Mesenchymal stem cell (in vitro differentiated cells and primary cell): ENCODE measurements around the gene MAU2.

ENCODE experiments used
- DNase-seq: peaks from one replicate; pipeline ENCODE4 v3.0.0-alpha.2; 2013
- H2AFZ ChIP-seq: one replicate; pipeline ENCODE4 v1.6.1; 2013; ENCODE audit warnings: low read depth, mild to moderate bottlenecking, control low read depth, inconsistent platforms, low read length, moderate library complexity
- H2AK5ac ChIP-seq: 2 replicates; pipeline ENCODE4 v1.6.1; 2013; ENCODE audit warnings: low read length, moderate library complexity, mild to moderate bottlenecking, inconsistent platforms; ENCODE audit not compliant: severe bottlenecking
- H2BK120ac ChIP-seq: one replicate; pipeline ENCODE4 v1.6.1; 2013; ENCODE audit warnings: low read depth, mild to moderate bottlenecking, inconsistent platforms, low read length, moderate library complexity
- H2BK12ac ChIP-seq, 2 experiments: one replicate each; pipeline ENCODE4 v1.6.1; 2013; ENCODE audit warnings: inconsistent platforms in 2 of 2, low read length in 2 of 2, mild to moderate bottlenecking in 2 of 2, moderate library complexity in 2 of 2, control low read depth in 1 of 2
- H2BK15ac ChIP-seq: one replicate; pipeline ENCODE4 v1.6.1; 2013; ENCODE audit warnings: mild to moderate bottlenecking, low read depth, inconsistent platforms; ENCODE audit not compliant: poor library complexity, severe bottlenecking
- H2BK5ac ChIP-seq: 2 replicates; pipeline ENCODE4 v1.6.1; 2013; ENCODE audit warnings: low read depth, mild to moderate bottlenecking, low read length, control low read depth, inconsistent platforms; ENCODE audit not compliant: poor library complexity, severe bottlenecking
- H3K14ac ChIP-seq, 2 experiments: one replicate each; pipeline ENCODE4 v1.6.1; 2013; ENCODE audit warnings: inconsistent platforms in 2 of 2, low read length in 2 of 2, control low read depth in 1 of 2, mild to moderate bottlenecking in 1 of 2, moderate library complexity in 1 of 2
- H3K18ac ChIP-seq, 2 experiments: one replicate each; pipeline ENCODE4 v1.6.1; 2013; ENCODE audit warnings: inconsistent platforms in 2 of 2, low read length in 2 of 2, control low read depth in 1 of 2, low read depth in 1 of 2, mild to moderate bottlenecking in 1 of 2
- H3K23ac ChIP-seq, 2 experiments: one replicate each; pipeline ENCODE4 v1.6.1; 2013; ENCODE audit warnings: inconsistent platforms in 2 of 2, low read length in 2 of 2, mild to moderate bottlenecking in 2 of 2, moderate library complexity in 2 of 2, control low read depth in 1 of 2
- H3K27ac ChIP-seq: 2 replicates; pipeline ENCODE4 v1.5.1; 2013; ENCODE audit warnings: mild to moderate bottlenecking, moderate library complexity, low read length, control low read depth, inconsistent platforms; ENCODE audit not compliant: poor library complexity, severe bottlenecking
- H3K27me3 ChIP-seq, 2 experiments: 2 replicates each; pipeline versions ENCODE4 v1.6.1 to v1.7.0; 2013; ENCODE audit warnings: low read length in 2 of 2, mild to moderate bottlenecking in 2 of 2, moderate library complexity in 2 of 2, control low read depth in 1 of 2, inconsistent platforms in 1 of 2; ENCODE audit not compliant: control insufficient read depth in 1 of 2, insufficient read depth in 1 of 2
- H3K36me3 ChIP-seq, 2 experiments: 2 replicates each; pipeline versions ENCODE4 v1.6.1 to v1.7.0; 2013; ENCODE audit warnings: low read length in 2 of 2, control low read depth in 1 of 2, inconsistent platforms in 1 of 2, low read depth in 1 of 2, mild to moderate bottlenecking in 1 of 2; ENCODE audit not compliant: insufficient read depth in 2 of 2, control insufficient read depth in 1 of 2
- H3K4ac ChIP-seq, 2 experiments: one replicate each; pipeline ENCODE4 v1.6.1; 2013; ENCODE audit warnings: inconsistent platforms in 2 of 2, low read length in 2 of 2, mild to moderate bottlenecking in 2 of 2, moderate library complexity in 2 of 2, control low read depth in 1 of 2, low read depth in 1 of 2
- H3K4me1 ChIP-seq: 2 replicates; pipeline ENCODE4 v1.6.1; 2013; ENCODE audit warnings: low read depth, low read length, control low read depth; ENCODE audit not compliant: control insufficient read depth, insufficient read depth
- H3K4me2 ChIP-seq: 2 replicates; pipeline ENCODE4 v1.6.1; 2013; ENCODE audit warnings: low read length, mild to moderate bottlenecking, inconsistent platforms; ENCODE audit not compliant: poor library complexity, severe bottlenecking
- H3K4me3 ChIP-seq, 2 experiments: 2 replicates each; pipeline versions ENCODE4 v1.5.1 to v1.7.0; 2013; ENCODE audit warnings: low read length in 2 of 2, mild to moderate bottlenecking in 2 of 2, control low read depth in 1 of 2, low read depth in 1 of 2; ENCODE audit not compliant: insufficient read depth in 1 of 2
- H3K79me1 ChIP-seq: replicated peaks from 2 replicates; pipeline ENCODE4 v1.6.1; 2013; ENCODE audit warnings: mild to moderate bottlenecking, control low read depth, low read length, inconsistent platforms; ENCODE audit not compliant: poor library complexity, severe bottlenecking
- H3K9ac ChIP-seq: 2 replicates; pipeline ENCODE4 v1.7.0; 2013; ENCODE audit warnings: mild to moderate bottlenecking, low read length, moderate library complexity
- H3K9me3 ChIP-seq: 2 replicates; pipeline ENCODE4 v1.7.0; 2013; ENCODE audit warnings: mild to moderate bottlenecking, low read length; ENCODE audit not compliant: control insufficient read depth
- H4K8ac ChIP-seq: one replicate; pipeline ENCODE4 v1.6.1; 2013; ENCODE audit warnings: inconsistent platforms, mild to moderate bottlenecking, low read length, moderate library complexity
- H4K91ac ChIP-seq: one replicate; pipeline ENCODE4 v1.6.1; 2013; ENCODE audit warnings: mild to moderate bottlenecking, low read length, inconsistent platforms
- WGBS: methylation state at CpG from one replicate; pipeline ENCODE4 v1.1.7; 2013; ENCODE audit warnings: mixed read lengths; 5-methylcytosine and 5-hydroxymethylcytosine counted together

MAU2 gene

GRCh38 chr19:19361075-19361594 is 40.5 kb downstream of the MAU2 start:
- Histone ChIP-seq H3K18ac (no peak overlapping the region), H3K4ac (no peak overlapping the region), H2AK5ac (no peak overlapping the region), H3K79me1 (no peaks in the 10 kb centered on the region), H4K8ac (no peak overlapping the region), H2BK5ac (no peak overlapping the region), H3K14ac (no peak overlapping the region), H3K4me1 (no peaks in the 10 kb centered on the region), H3K27me3 (no peaks in the 10 kb centered on the region), H3K36me3 (peaks cover 25 to 26% of the 10 kb centered on the region in 2 experiments), H2AFZ (no peak overlapping the region), H2BK120ac (no peak overlapping the region), H2BK12ac (no peak overlapping the region), H3K4me2 (no peak overlapping the region), H2BK15ac (no peak overlapping the region), H3K9ac (peak overlapping the region; percentile 53), H3K27ac (no peak overlapping the region), H3K9me3 (no peaks in the 10 kb centered on the region), H3K23ac (no peak overlapping the region), H4K91ac (no peak overlapping the region), H3K4me3 (peak overlapping the region in 1 of 2 experiments; percentile 23)
- DNase-seq = peak; percentile 88
- 38% methylated on average over 14 of the region's 14 CpGs for WGBS

- H2AK5ac ChIP-seq = no peak overlapping the region
- DNase-seq = no peak
- H2BK5ac ChIP-seq = no peak overlapping the region
- no peak overlapping the region for H3K4me2 ChIP-seq
- no peak overlapping the region for H3K4me3 ChIP-seq
- H3K4ac ChIP-seq = no peak overlapping the region
- no peak overlapping the region for H3K18ac ChIP-seq
- no peak overlapping the region for H3K27ac ChIP-seq
- no peak overlapping the region for H4K8ac ChIP-seq
- WGBS = 76% methylated on average over 4 of the region's 4 CpGs
- no peak overlapping the region for H3K23ac ChIP-seq
- no peak overlapping the region for H2BK120ac ChIP-seq
- H4K91ac ChIP-seq = no peak overlapping the region
- H2AFZ ChIP-seq = no peak overlapping the region
- no peak overlapping the region for H3K9ac ChIP-seq
- H3K14ac ChIP-seq = no peak overlapping the region
- no peaks in the 10 kb centered on the region for H3K27me3 ChIP-seq
- peaks cover 3% of the 10 kb centered on the region for H3K4me1 ChIP-seq
- no peak overlapping the region for H2BK15ac ChIP-seq
- no peaks in the 10 kb centered on the region for H3K79me1 ChIP-seq
- peaks cover 15 to 16% of the 10 kb centered on the region in 2 experiments for H3K36me3 ChIP-seq
- no peak overlapping the region for H2BK12ac ChIP-seq
- H3K9me3 ChIP-seq = no peaks in the 10 kb centered on the region
Observed at GRCh38 chr19:19362075-19362474, 41.4 kb downstream of the MAU2 start.

- 60% methylated on average over 15 of the region's 18 CpGs for WGBS
- H3K4me3 ChIP-seq = no peak overlapping the region
- no peak overlapping the region for H2AK5ac ChIP-seq
- H3K4me1 ChIP-seq = peaks cover 3% of the 10 kb centered on the region
- peak overlapping the region in 1 of 2 experiments; percentile 77 for H2BK12ac ChIP-seq
- peak overlapping the region in 1 of 2 experiments; percentile 20 for H3K14ac ChIP-seq
- peak overlapping the region in 1 of 2 experiments; percentile 92 for H3K4ac ChIP-seq
- DNase-seq = peak; percentile 77
- no peak overlapping the region for H2BK5ac ChIP-seq
- peak overlapping the region; percentile 100 for H2AFZ ChIP-seq
- peak overlapping the region; percentile 93 for H4K8ac ChIP-seq
- no peaks in the 10 kb centered on the region for H3K9me3 ChIP-seq
- peak overlapping the region in 1 of 2 experiments; percentile 66 for H3K18ac ChIP-seq
- H3K27ac ChIP-seq = no peak overlapping the region
- H3K4me2 ChIP-seq = no peak overlapping the region
- no peak overlapping the region for H2BK120ac ChIP-seq
- no peak overlapping the region for H2BK15ac ChIP-seq
- no peaks in the 10 kb centered on the region for H3K79me1 ChIP-seq
- no peak overlapping the region for H4K91ac ChIP-seq
- H3K27me3 ChIP-seq = no peaks in the 10 kb centered on the region
- H3K9ac ChIP-seq = peak overlapping the region; percentile 29
- H3K23ac ChIP-seq = no peak overlapping the region
- H3K36me3 ChIP-seq = no peaks in the 10 kb centered on the region
Observed at GRCh38 chr19:19366434-19367396, 46.1 kb downstream of the MAU2 start.

- H3K18ac ChIP-seq = no peak overlapping the region
- no peak overlapping the region for H2BK120ac ChIP-seq
- H3K27me3 ChIP-seq = no peaks in the 10 kb centered on the region
- peak overlapping the region; percentile 23 for H2BK5ac ChIP-seq
- H3K27ac ChIP-seq = no peak overlapping the region
- H4K8ac ChIP-seq = no peak overlapping the region
- peak overlapping the region in 1 of 2 experiments; percentile 54 for H3K4ac ChIP-seq
- H3K23ac ChIP-seq = no peak overlapping the region
- H3K36me3 ChIP-seq = no peaks in the 10 kb centered on the region
- H3K4me3 ChIP-seq = no peak overlapping the region
- no peak for DNase-seq
- no peaks in the 10 kb centered on the region for H3K9me3 ChIP-seq
- peaks cover 3% of the 10 kb centered on the region for H3K4me1 ChIP-seq
- no peak overlapping the region for H4K91ac ChIP-seq
- H3K14ac ChIP-seq = no peak overlapping the region
- H2AK5ac ChIP-seq = no peak overlapping the region
- no peak overlapping the region for H3K4me2 ChIP-seq
- no peak overlapping the region for H3K9ac ChIP-seq
- H2AFZ ChIP-seq = no peak overlapping the region
- WGBS = 94% methylated on average over 7 of the region's 7 CpGs
- no peak overlapping the region for H2BK12ac ChIP-seq
- no peak overlapping the region for H2BK15ac ChIP-seq
- H3K79me1 ChIP-seq = no peaks in the 10 kb centered on the region
Observed at GRCh38 chr19:19368087-19368486, 47.5 kb downstream of the MAU2 start.
